HG03175 (cell line): ENCODE data around the gene PIEZO2.

Source experiments
- ATAC-seq: cut with Tn5 transposase; IDR thresholded peaks from one replicate; pipeline ENCODE4 v1.9.1; 2021; ENCODE audit warnings: mild to moderate bottlenecking, moderate library complexity; ENCODE audit not compliant: unreplicated experiment

Gene PIEZO2

GRCh38 chr18:11034884-11035283 lies 114.5 kb downstream of the PIEZO2 start:
- no peak for ATAC-seq

- ATAC-seq = no peak
Measured at GRCh38 chr18:11033503-11033902, 115.9 kb downstream of the PIEZO2 start.

- no peak for ATAC-seq
Measured at GRCh38 chr18:11031966-11032365, 117.4 kb downstream of the PIEZO2 start.

GRCh38 chr18:11029021-11029420 lies 120.3 kb downstream of the PIEZO2 start:
- no peak for ATAC-seq

- no peak for ATAC-seq
Measured at GRCh38 chr18:11027862-11028261, 121.5 kb downstream of the PIEZO2 start.

- ATAC-seq = no peak
Measured at GRCh38 chr18:11025671-11026070, 123.7 kb downstream of the PIEZO2 start.

- no peak for ATAC-seq
Measured at GRCh38 chr18:11024928-11025669, 124.3 kb downstream of the PIEZO2 start.

GRCh38 chr18:11021477-11021876 lies 127.9 kb downstream of the PIEZO2 start:
- no peak for ATAC-seq

- ATAC-seq = no peak
Measured at GRCh38 chr18:11020877-11021414, 128.4 kb downstream of the PIEZO2 start.

GRCh38 chr18:11020161-11020853 lies 129.1 kb downstream of the PIEZO2 start:
- ATAC-seq = no peak

GRCh38 chr18:11019295-11020105 lies 129.9 kb downstream of the PIEZO2 start:
- no peak for ATAC-seq

- no peak for ATAC-seq
Measured at GRCh38 chr18:11009869-11010268, 139.5 kb downstream of the PIEZO2 start.

GRCh38 chr18:11009147-11009546 lies 140.2 kb downstream of the PIEZO2 start:
- no peak for ATAC-seq

- ATAC-seq = no peak
Measured at GRCh38 chr18:11008505-11008904, 140.9 kb downstream of the PIEZO2 start.

GRCh38 chr18:11005528-11005927 lies 143.8 kb downstream of the PIEZO2 start:
- no peak for ATAC-seq

GRCh38 chr18:11004951-11005350 lies 144.4 kb downstream of the PIEZO2 start:
- ATAC-seq = no peak

- ATAC-seq = no peak
Measured at GRCh38 chr18:11004294-11004693, 145.1 kb downstream of the PIEZO2 start.

- no peak for ATAC-seq
Measured at GRCh38 chr18:11002796-11003195, 146.6 kb downstream of the PIEZO2 start.

- no peak for ATAC-seq
Measured at GRCh38 chr18:11002277-11002676, 147.1 kb downstream of the PIEZO2 start.

- ATAC-seq = no peak
Measured at GRCh38 chr18:11000071-11000470, 149.3 kb downstream of the PIEZO2 start.

GRCh38 chr18:10997885-10998284 lies 151.5 kb downstream of the PIEZO2 start:
- no peak for ATAC-seq
